MM.1S (cell line): Measurements from ENCODE around the gene ESYT3.
"Not testable (repeated sequence)": the region's sequence is repeated elsewhere in the genome, so short reads cannot be mapped to it uniquely, and the experiment has no call there.

Experiments
- DNase-seq: peaks from one replicate; pipeline ENCODE4 v3.0.0-alpha.2; 2015
- H2AFZ ChIP-seq: fragments of 300-600 bp; sonication (generic); 2 replicates; pipeline ENCODE4 v1.6.0; 2016; ENCODE audit warnings: antibody characterized with exemption, low read length
- H3F3A ChIP-seq: fragments of 300-600 bp; sonication (generic); 2 replicates; pipeline ENCODE4 v1.6.1; 2016; ENCODE audit warnings: mild to moderate bottlenecking, antibody characterized with exemption, low read length, moderate library complexity, mixed read lengths; ENCODE audit not compliant: insufficient read depth
- H3K27ac ChIP-seq: fragments of 300-600 bp; sonication (generic); 2 replicates; pipeline ENCODE4 v1.5.1; 2016; ENCODE audit warnings: mild to moderate bottlenecking, low read length
- H3K27me3 ChIP-seq: fragments of 300-600 bp; sonication (generic); replicated peaks from 2 replicates; pipeline ENCODE4 v1.6.0; 2016; ENCODE audit warnings: low read length; ENCODE audit not compliant: insufficient read depth
- H3K36me3 ChIP-seq: fragments of 300-600 bp; sonication (generic); replicated peaks from 2 replicates; pipeline ENCODE4 v1.6.1; 2016; ENCODE audit warnings: mild to moderate bottlenecking, low read length, mixed read lengths; ENCODE audit not compliant: insufficient read depth
- H3K4me1 ChIP-seq: fragments of 300-600 bp; sonication (generic); 2 replicates; pipeline ENCODE4 v1.6.1; 2016; ENCODE audit warnings: low read length, mixed read lengths
- H3K4me2 ChIP-seq: fragments of 300-600 bp; sonication (generic); 2 replicates; pipeline ENCODE4 v1.6.0; 2016; ENCODE audit warnings: low read depth, low read length
- H3K4me3 ChIP-seq: fragments of 300-600 bp; sonication (generic); 2 replicates; pipeline ENCODE4 v1.5.1; 2016; ENCODE audit warnings: low read length, mixed read lengths
- H3K79me2 ChIP-seq: fragments of 300-600 bp; sonication (generic); 2 replicates; pipeline ENCODE4 v1.6.1; 2016; ENCODE audit warnings: mixed run types, low read length, mixed read lengths
- H3K9ac ChIP-seq: fragments of 300-600 bp; sonication (generic); 2 replicates; pipeline ENCODE4 v1.6.1; 2016; ENCODE audit warnings: low read length, mixed read lengths
- H3K9me2 ChIP-seq: fragments of 300-600 bp; sonication (generic); replicated peaks from 2 replicates; pipeline ENCODE4 v1.6.1; 2016; ENCODE audit warnings: mild to moderate bottlenecking, low read length, mixed read lengths; ENCODE audit not compliant: insufficient read depth
- H3K9me3 ChIP-seq: fragments of 300-600 bp; sonication (generic); replicated peaks from 2 replicates; pipeline ENCODE4 v1.6.1; 2016; ENCODE audit warnings: mild to moderate bottlenecking, low read length, mixed read lengths; ENCODE audit not compliant: insufficient read depth
- H4K20me1 ChIP-seq: fragments of 300-600 bp; sonication (generic); 2 replicates; pipeline ENCODE4 v1.6.1; 2016; ENCODE audit warnings: mild to moderate bottlenecking, low read length, moderate library complexity, mixed read lengths; ENCODE audit not compliant: insufficient read depth
- EZH2 ChIP-seq: fragments of 300-600 bp; sonication (generic); optimal IDR thresholded peaks from 2 replicates; pipeline ENCODE3; 2017; ENCODE audit warnings: low read depth, mild to moderate bottlenecking, antibody characterized with exemption, low read length, mixed read lengths
- EZH2phosphoT487 ChIP-seq: fragments of 300-600 bp; sonication (generic); IDR thresholded peaks from 2 replicates; pipeline ENCODE4 v1.6.1; 2018; ENCODE audit warnings: antibody characterized with exemption, low read length
- TF ChIP-seq, protein P1 (sequence below): fragments of 300-600 bp; sonication (generic); IDR thresholded peaks from 2 replicates; pipeline ENCODE4 v1.5.1; 2016; ENCODE audit warnings: antibody characterized with exemption, low read length, mixed read lengths

ESYT3 gene

DNA sequence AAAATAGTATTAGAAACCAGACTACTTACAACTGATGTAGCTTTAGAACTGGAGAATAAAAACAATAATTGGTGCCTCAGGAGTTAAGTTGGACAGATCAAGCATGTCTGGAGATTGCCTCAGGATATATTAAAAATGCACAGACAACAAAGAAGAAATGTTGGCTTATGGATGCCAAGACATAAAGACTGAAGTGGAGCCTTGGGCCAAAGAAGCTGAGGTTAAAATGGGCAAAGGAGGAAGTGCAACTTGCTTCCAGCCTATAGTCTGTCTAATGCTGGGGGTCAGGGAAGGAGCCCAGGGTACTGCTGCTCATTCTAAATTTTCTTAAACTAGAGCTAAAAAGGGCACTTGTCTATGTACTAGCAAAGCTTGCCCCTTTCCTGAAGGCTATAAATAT, 77.5 kb downstream of the ESYT3 start:
- H4K20me1 ChIP-seq, result no peaks in the 10 kb centered on the region
- H3K36me3 ChIP-seq, result no peaks in the 10 kb centered on the region
- no peaks in the 10 kb centered on the region for H3K4me1 ChIP-seq
- H3K4me3 ChIP-seq, result no peak overlapping the region
- H3F3A ChIP-seq, result no peaks in the 10 kb centered on the region
- no peak overlapping the region for H3K9ac ChIP-seq
- TF ChIP-seq, protein P1, sequence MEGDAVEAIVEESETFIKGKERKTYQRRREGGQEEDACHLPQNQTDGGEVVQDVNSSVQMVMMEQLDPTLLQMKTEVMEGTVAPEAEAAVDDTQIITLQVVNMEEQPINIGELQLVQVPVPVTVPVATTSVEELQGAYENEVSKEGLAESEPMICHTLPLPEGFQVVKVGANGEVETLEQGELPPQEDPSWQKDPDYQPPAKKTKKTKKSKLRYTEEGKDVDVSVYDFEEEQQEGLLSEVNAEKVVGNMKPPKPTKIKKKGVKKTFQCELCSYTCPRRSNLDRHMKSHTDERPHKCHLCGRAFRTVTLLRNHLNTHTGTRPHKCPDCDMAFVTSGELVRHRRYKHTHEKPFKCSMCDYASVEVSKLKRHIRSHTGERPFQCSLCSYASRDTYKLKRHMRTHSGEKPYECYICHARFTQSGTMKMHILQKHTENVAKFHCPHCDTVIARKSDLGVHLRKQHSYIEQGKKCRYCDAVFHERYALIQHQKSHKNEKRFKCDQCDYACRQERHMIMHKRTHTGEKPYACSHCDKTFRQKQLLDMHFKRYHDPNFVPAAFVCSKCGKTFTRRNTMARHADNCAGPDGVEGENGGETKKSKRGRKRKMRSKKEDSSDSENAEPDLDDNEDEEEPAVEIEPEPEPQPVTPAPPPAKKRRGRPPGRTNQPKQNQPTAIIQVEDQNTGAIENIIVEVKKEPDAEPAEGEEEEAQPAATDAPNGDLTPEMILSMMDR, result no peak
- TF ChIP-seq EZH2phosphoT487, result no peak
- no peak for TF ChIP-seq EZH2
- H3K9me3 ChIP-seq, result no peaks in the 10 kb centered on the region
- DNase-seq, result no peak
- no peak overlapping the region for H2AFZ ChIP-seq
- H3K27ac ChIP-seq, result no peak overlapping the region
- no peaks in the 10 kb centered on the region for H3K27me3 ChIP-seq
- H3K9me2 ChIP-seq, result no peaks in the 10 kb centered on the region
- no peaks in the 10 kb centered on the region for H3K79me2 ChIP-seq
- H3K4me2 ChIP-seq, result no peak overlapping the region

DNA sequence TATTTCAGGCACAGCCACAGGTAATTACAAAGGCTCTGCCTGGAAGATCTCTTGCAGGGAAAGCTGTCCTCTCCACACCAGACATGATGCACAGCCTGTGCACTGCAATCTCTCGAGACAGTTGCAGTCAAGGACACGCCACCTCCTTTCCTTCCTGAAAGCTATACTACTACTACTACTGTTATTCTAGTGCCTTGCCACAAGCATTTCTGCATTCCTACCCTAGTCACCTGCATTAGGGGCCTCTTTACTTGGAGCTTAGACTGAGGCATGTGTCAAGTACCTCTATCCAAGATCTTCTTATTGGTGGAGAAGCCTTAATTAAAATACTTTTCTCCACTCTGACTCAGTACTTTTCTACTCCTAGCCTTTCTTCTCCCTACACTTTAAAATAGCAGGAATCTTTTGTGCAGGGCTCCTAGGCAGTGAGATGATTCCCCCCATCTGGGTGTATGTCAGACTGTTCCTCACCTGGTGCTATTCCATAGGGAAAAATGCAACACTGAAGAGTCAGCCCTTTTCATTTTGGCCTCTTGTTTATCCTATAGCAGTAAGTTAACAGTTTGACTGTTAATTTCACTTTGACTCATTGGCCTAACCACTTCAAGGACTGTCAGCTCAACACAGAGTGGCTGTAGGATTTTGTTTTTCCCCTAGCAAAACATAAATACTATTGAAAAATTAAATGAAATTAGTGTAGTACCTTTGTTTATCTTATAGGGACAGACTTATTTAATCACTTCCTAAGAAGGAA, 78.9 kb downstream of the ESYT3 start:
- Histone ChIP-seq H3K4me1 (no peaks in the 10 kb centered on the region), H3K79me2 (no peaks in the 10 kb centered on the region), H3K27me3 (no peaks in the 10 kb centered on the region), H3K9me2 (no peaks in the 10 kb centered on the region), H3K4me2 (no peak overlapping the region), H3K4me3 (no peak overlapping the region), H4K20me1 (no peaks in the 10 kb centered on the region), H3F3A (no peaks in the 10 kb centered on the region), H3K9me3 (no peaks in the 10 kb centered on the region), H3K9ac (no peak overlapping the region), H2AFZ (no peak overlapping the region), H3K36me3 (no peaks in the 10 kb centered on the region), H3K27ac (no peak overlapping the region)
- no peak for DNase-seq
- TF ChIP-seq, protein P1, result no peak
- no peak for TF ChIP-seq EZH2
- TF ChIP-seq EZH2phosphoT487, result no peak

DNA sequence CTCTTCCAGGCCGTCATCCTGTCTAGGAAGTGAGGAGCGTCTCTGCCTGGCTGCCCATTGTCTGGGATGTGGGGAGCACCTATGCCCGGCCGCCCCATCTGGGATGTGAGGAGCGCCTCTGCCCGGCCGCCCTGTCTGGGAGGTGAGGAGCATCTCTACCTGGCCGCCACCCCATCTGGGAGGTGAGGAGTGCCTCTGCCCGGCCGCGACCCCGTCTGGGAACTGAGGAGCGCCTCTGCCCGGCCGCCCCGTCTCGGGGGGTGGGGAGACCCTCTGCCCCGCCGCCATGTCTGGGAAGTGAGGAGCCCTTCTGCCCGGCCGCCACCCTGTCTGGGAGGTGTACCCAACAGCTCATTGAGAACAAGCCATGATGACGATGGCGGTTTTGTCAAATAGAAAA, 87.0 kb downstream of the ESYT3 start:
- H3K9me2 ChIP-seq, H3K79me2 ChIP-seq, H3F3A ChIP-seq, H4K20me1 ChIP-seq, H3K27me3 ChIP-seq, H3K4me2 ChIP-seq, H3K4me3 ChIP-seq, H2AFZ ChIP-seq, H3K9ac ChIP-seq, H3K36me3 ChIP-seq, DNase-seq, H3K9me3 ChIP-seq, H3K4me1 ChIP-seq, H3K27ac ChIP-seq: not testable (repeated sequence)
